HG02571 (cell line): ENCODE data around the gene NCOA7.

Experiments used
- ATAC-seq: cut with Tn5 transposase; IDR thresholded peaks from one replicate; pipeline ENCODE4 v1.9.1; 2021; ENCODE audit warnings: mild to moderate bottlenecking, moderate library complexity; ENCODE audit not compliant: unreplicated experiment

The NCOA7 gene

GRCh38 chr6:125812394-125813292, 21.9 kb downstream of the NCOA7 start:
- no peak for ATAC-seq

- ATAC-seq, result no peak
These were observed 23.7 kb downstream of the NCOA7 start for GRCh38 chr6:125814481-125814880.

GRCh38 chr6:125815080-125815910, 24.5 kb downstream of the NCOA7 start:
- no peak for ATAC-seq

GRCh38 chr6:125816828-125817280, 26.1 kb downstream of the NCOA7 start:
- ATAC-seq, result no peak

GRCh38 chr6:125818225-125818657, 27.5 kb downstream of the NCOA7 start:
- ATAC-seq, result peak; percentile 42

- no peak for ATAC-seq
These were observed 28.1 kb downstream of the NCOA7 start for GRCh38 chr6:125818772-125819260.

GRCh38 chr6:125819535-125820326, 29.0 kb downstream of the NCOA7 start:
- ATAC-seq, result no peak

- ATAC-seq, result no peak
These were observed 31.1 kb downstream of the NCOA7 start for GRCh38 chr6:125821825-125822281.

GRCh38 chr6:125823180-125823579, 32.4 kb downstream of the NCOA7 start:
- ATAC-seq, result no peak

GRCh38 chr6:125824946-125825771, 34.4 kb downstream of the NCOA7 start:
- ATAC-seq, result no peak

- ATAC-seq, result no peak
These were observed 36.1 kb downstream of the NCOA7 start for GRCh38 chr6:125826695-125827463.

- ATAC-seq, result no peak
These were observed 37.1 kb downstream of the NCOA7 start for GRCh38 chr6:125827788-125828320.

- no peak for ATAC-seq
These were observed 37.8 kb downstream of the NCOA7 start for GRCh38 chr6:125828476-125829039.

GRCh38 chr6:125829433-125829832, 38.7 kb downstream of the NCOA7 start:
- ATAC-seq, result no peak

- no peak for ATAC-seq
These were observed 40.9 kb downstream of the NCOA7 start for GRCh38 chr6:125831659-125832058.

GRCh38 chr6:125832391-125833117, 41.8 kb downstream of the NCOA7 start:
- ATAC-seq, result no peak

- ATAC-seq, result peak; percentile 49
These were observed 43.6 kb downstream of the NCOA7 start for GRCh38 chr6:125834348-125834747.
